Left ventricle myocardium inferior (tissue), 1 donor: ENCODE data around the gene AFMID. TPM values are rescaled to one million over a fixed set of nuclear protein-coding genes. Genes with fewer than 3 reads are reported as not detected.

Experiments
- DNase-seq: peaks from one replicate; pipeline ENCODE4 v3.0.0-alpha.2; 2020
- H3K27ac ChIP-seq: fragments of 200-600 bp; replicated peaks from 2 replicates; pipeline ENCODE4 v1.8.0; 2021
- H3K27me3 ChIP-seq: fragments of 200-600 bp; 2 replicates; pipeline ENCODE4 v1.8.0; 2021; ENCODE audit warnings: low read depth
- H3K36me3 ChIP-seq: fragments of 200-600 bp; 2 replicates; pipeline ENCODE4 v1.8.0; 2021
- H3K4me1 ChIP-seq: fragments of 200-600 bp; 2 replicates; pipeline ENCODE4 v1.8.0; 2021
- H3K4me3 ChIP-seq: fragments of 200-600 bp; 2 replicates; pipeline ENCODE4 v1.8.0; 2021; ENCODE audit warnings: mild to moderate bottlenecking, moderate library complexity
- H3K9me3 ChIP-seq: fragments of 200-600 bp; replicated peaks from 2 replicates; pipeline ENCODE4 v1.8.0; 2021
- intact Hi-C: fragments of 100-400 bp; cut with micrococcal nuclease; formaldehyde crosslinking; loops from one replicate; pipeline ENCODE4 v1.11.0; 2022
- total RNA-seq: library from RNA; stranded (reverse); fragmentation: NEBNext Ultra II Directional; extraction: Animal tissue kit (Norgen Biotek cat#: 25700); gene quantifications from one replicate; pipeline ENCODE4 v1.2.1, GENCODE V29; 2021
- TF ChIP-seq, protein P1 (sequence below): fragments of 200-600 bp; IDR thresholded peaks from 2 replicates; pipeline ENCODE4 v1.8.0; 2021; ENCODE audit warnings: antibody characterized with exemption, mild to moderate bottlenecking, borderline replicate concordance
- donor health status: DM: no; HTN: yes; CAD: no; lungs with severe emphysema.

Gene AFMID
- total RNA-seq, 1 donor from 2014 or later = 22.5 TPM

DNA sequence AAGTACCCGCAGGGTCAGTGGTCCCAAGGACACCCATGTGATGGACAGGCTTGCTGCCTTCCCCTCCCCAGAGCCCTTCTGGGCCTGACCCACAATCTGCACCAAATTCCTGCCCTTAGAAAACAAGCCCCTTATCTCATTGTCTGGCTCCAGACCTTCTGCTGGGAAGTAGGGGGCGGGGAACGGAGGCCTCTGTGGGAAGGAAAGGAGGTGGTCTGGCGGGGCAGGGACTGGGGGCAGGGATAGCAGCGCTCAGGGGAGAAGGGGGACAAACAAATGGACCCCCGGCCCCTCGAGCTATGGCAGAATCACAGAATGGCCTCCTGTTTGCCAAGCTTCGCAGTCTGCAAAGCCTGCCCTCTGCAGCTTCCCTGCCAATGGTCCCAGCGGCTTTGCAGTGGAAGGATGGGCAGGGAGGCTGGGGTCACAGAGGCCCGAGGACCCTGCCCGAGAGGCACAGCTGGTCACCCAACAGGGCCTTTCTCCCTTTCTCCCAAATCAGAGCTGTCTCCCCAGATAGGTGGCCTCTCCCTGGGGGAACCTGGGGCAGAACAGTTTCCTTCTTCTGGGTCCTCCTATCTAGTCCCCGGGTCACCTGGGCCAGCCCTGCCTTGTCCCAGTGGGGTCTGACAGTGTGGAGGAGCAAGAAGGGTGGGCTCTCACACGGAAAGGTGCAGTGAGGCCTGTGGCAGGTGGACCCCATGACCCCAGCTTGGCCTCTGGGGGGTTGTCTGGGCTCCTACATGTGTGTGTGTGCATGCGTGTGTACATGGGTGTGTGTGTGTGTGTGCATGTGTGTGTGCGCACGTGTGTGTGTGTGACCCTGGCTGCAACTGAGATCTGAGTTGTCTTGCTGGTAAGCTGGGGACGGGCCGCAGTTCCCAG, 69.8 kb downstream of the AFMID start:
- DNase-seq = no peak
- peaks cover 47% of the 10 kb centered on the region for H3K4me1 ChIP-seq
- H3K36me3 ChIP-seq = no peaks in the 10 kb centered on the region
- peak overlapping the region; percentile 79 for H3K27ac ChIP-seq
- TF ChIP-seq, protein P1, sequence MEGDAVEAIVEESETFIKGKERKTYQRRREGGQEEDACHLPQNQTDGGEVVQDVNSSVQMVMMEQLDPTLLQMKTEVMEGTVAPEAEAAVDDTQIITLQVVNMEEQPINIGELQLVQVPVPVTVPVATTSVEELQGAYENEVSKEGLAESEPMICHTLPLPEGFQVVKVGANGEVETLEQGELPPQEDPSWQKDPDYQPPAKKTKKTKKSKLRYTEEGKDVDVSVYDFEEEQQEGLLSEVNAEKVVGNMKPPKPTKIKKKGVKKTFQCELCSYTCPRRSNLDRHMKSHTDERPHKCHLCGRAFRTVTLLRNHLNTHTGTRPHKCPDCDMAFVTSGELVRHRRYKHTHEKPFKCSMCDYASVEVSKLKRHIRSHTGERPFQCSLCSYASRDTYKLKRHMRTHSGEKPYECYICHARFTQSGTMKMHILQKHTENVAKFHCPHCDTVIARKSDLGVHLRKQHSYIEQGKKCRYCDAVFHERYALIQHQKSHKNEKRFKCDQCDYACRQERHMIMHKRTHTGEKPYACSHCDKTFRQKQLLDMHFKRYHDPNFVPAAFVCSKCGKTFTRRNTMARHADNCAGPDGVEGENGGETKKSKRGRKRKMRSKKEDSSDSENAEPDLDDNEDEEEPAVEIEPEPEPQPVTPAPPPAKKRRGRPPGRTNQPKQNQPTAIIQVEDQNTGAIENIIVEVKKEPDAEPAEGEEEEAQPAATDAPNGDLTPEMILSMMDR = no peak
- H3K4me3 ChIP-seq = no peak overlapping the region
- intact Hi-C loops = loop anchor here (10.0 kb wide), 1 partner anchor 168 kb away; no protein-coding TSS in a partner anchor
- H3K9me3 ChIP-seq = no peaks in the 10 kb centered on the region
- H3K27me3 ChIP-seq = no peaks in the 10 kb centered on the region

Other genes starting within 250 kb of the AFMID start
- gene TNRC6C, start 228.7 kb upstream of the AFMID start, total RNA-seq = 19.7 TPM
- gene TMC6, start 58.6 kb upstream of the AFMID start, total RNA-seq = 39.5 TPM
- 1.3 TPM for gene TMC8, start 56.6 kb upstream of the AFMID start, total RNA-seq
- not detected for gene C17orf99, start 41.0 kb upstream of the AFMID start, total RNA-seq
- 86.9 TPM for gene SYNGR2, start 18.8 kb upstream of the AFMID start, total RNA-seq
- 1.8 TPM for gene TK1, start 310 bp upstream of the AFMID start, total RNA-seq
- gene BIRC5, start 26.9 kb downstream of the AFMID start, total RNA-seq = 0.69 TPM
- gene TMEM235, start 44.3 kb downstream of the AFMID start, total RNA-seq = not detected
- gene SOCS3, start 172.7 kb downstream of the AFMID start, total RNA-seq = 9.5 TPM
- 17.1 TPM for gene PGS1, start 191.3 kb downstream of the AFMID start, total RNA-seq